CD14-positive monocyte (primary cell): ENCODE results near the gene ZNF672. TPM values are rescaled to one million over a fixed set of nuclear protein-coding genes. Genes with fewer than 3 reads are reported as not detected.

Experiments used
- DNase-seq, 3 donors: peaks; one replicate each; pipeline ENCODE4 v3.0.0-alpha.2; 2011 to 2022
- H2AFZ ChIP-seq: 2 replicates; pipeline ENCODE4 v1.6.0; 2012; ENCODE audit warnings: mild to moderate bottlenecking, low read depth, low read length, inconsistent platforms; ENCODE audit not compliant: insufficient read depth, poor library complexity, severe bottlenecking
- H3K27ac ChIP-seq, 2 donors: 1 replicate in 1 of 2; 2 replicates in 1 of 2; pipeline ENCODE4 v1.5.1; 2012 to 2013; ENCODE audit warnings: low read length in 2 of 2, control low read depth in 1 of 2, inconsistent platforms in 1 of 2, low read depth in 1 of 2, mild to moderate bottlenecking in 1 of 2
- H3K27me3 ChIP-seq, 2 donors: one replicate each; pipeline versions ENCODE4 v1.6.0 to v1.6.1; 2011 to 2013; ENCODE audit warnings: low read length in 2 of 2; ENCODE audit not compliant: control insufficient read depth in 2 of 2, insufficient read depth in 2 of 2
- H3K36me3 ChIP-seq, 2 donors: replicated peaks in 1 of 2; 1 replicate in 1 of 2; 2 replicates in 1 of 2; pipeline versions ENCODE4 v1.5.1 to v1.6.1; 2012 to 2013; ENCODE audit warnings: low read length in 2 of 2, control low read depth in 1 of 2, inconsistent platforms in 1 of 2, mild to moderate bottlenecking in 1 of 2; ENCODE audit not compliant: insufficient read depth in 2 of 2, control insufficient read depth in 1 of 2
- H3K4me1 ChIP-seq, 2 donors: 1 replicate in 1 of 2; 2 replicates in 1 of 2; pipeline versions ENCODE4 v1.5.1 to v1.6.1; 2012 to 2013; ENCODE audit warnings: low read length in 2 of 2, control low read depth in 1 of 2, inconsistent platforms in 1 of 2, mild to moderate bottlenecking in 1 of 2, moderate library complexity in 1 of 2; ENCODE audit not compliant: insufficient read depth in 2 of 2, control insufficient read depth in 1 of 2
- H3K4me2 ChIP-seq: replicated peaks from 2 replicates; pipeline ENCODE3; 2012; ENCODE audit warnings: low read length, moderate library complexity, mild to moderate bottlenecking; ENCODE audit not compliant: poor library complexity, severe bottlenecking; ENCODE audit errors: extremely low read depth
- H3K4me3 ChIP-seq, 3 experiments: fragments of 200-600 bp in 1 of 3; sonication (generic) in 1 of 3; replicated peaks in 1 of 3; 1 replicate in 2 of 3; 2 replicates in 1 of 3; pipeline ENCODE4 v1.5.1; 2011 to 2013; ENCODE audit warnings: low read length in 3 of 3, mild to moderate bottlenecking in 3 of 3, control low read depth in 2 of 3, low read depth in 2 of 3, inconsistent platforms in 1 of 3, moderate library complexity in 1 of 3
- H3K79me2 ChIP-seq: 2 replicates; pipeline ENCODE4 v1.6.0; 2012; ENCODE audit warnings: mild to moderate bottlenecking, control low read depth, inconsistent platforms, low read length, moderate library complexity; ENCODE audit not compliant: insufficient read depth
- H3K9ac ChIP-seq: 2 replicates; pipeline ENCODE4 v1.6.0; 2017; ENCODE audit warnings: low read length, mild to moderate bottlenecking; ENCODE audit not compliant: insufficient read depth, poor library complexity, severe bottlenecking
- H3K9me3 ChIP-seq, 2 donors: replicated peaks in 1 of 2; 1 replicate in 1 of 2; 2 replicates in 1 of 2; pipeline versions ENCODE4 v1.5.1 to v1.6.1; 2012 to 2013; ENCODE audit warnings: low read length in 2 of 2, control low read depth in 1 of 2; ENCODE audit not compliant: control insufficient read depth in 1 of 2, insufficient read depth in 1 of 2
- H4K20me1 ChIP-seq: 2 replicates; pipeline ENCODE4 v1.6.0; 2012; ENCODE audit warnings: mild to moderate bottlenecking, low read length, control low read depth, moderate library complexity; ENCODE audit not compliant: insufficient read depth
- H3K27ac Mint-ChIP-seq, 7 donors: one replicate each; pipeline ENCODE4 v1.8.0; 2020; ENCODE audit warnings: mild to moderate bottlenecking in 7 of 7, mixed read lengths in 7 of 7, moderate library complexity in 6 of 7, inconsistent platforms in 2 of 7
- H3K27me3 Mint-ChIP-seq, 3 donors: one replicate each; pipeline ENCODE4 v1.8.0; 2021 to 2022; ENCODE audit warnings: low read depth in 3 of 3, mild to moderate bottlenecking in 3 of 3, mixed read lengths in 3 of 3, moderate library complexity in 3 of 3, inconsistent platforms in 1 of 3
- H3K36me3 Mint-ChIP-seq, 2 donors: one replicate each; pipeline ENCODE4 v1.8.0; 2020; ENCODE audit warnings: mixed read lengths in 2 of 2, inconsistent platforms in 1 of 2, mild to moderate bottlenecking in 1 of 2
- H3K4me1 Mint-ChIP-seq: one replicate; pipeline ENCODE4 v1.8.0; 2020; ENCODE audit warnings: mild to moderate bottlenecking, mixed read lengths
- H3K4me3 Mint-ChIP-seq, 2 donors: one replicate each; pipeline ENCODE4 v1.8.0; 2020; ENCODE audit warnings: mild to moderate bottlenecking in 2 of 2, mixed read lengths in 2 of 2, moderate library complexity in 1 of 2
- H3K9me3 Mint-ChIP-seq, 7 donors: one replicate each; pipeline ENCODE4 v1.8.0; 2020 to 2022; ENCODE audit warnings: mixed read lengths in 7 of 7, mild to moderate bottlenecking in 6 of 7, moderate library complexity in 6 of 7, inconsistent platforms in 2 of 7
- WGBS: methylation state at CpG from one replicate; pipeline ENCODE4 v1.1.5; 2013; ENCODE audit warnings: missing lambda C conversion rate; ENCODE audit not compliant: insufficient coverage; 5-methylcytosine and 5-hydroxymethylcytosine counted together
- intact Hi-C, 2 donors: fragments of 100-400 bp; cut with micrococcal nuclease; formaldehyde crosslinking; loops; one replicate each; pipeline versions ENCODE4 v1.15.0 to v1.15.1; 2023
- polyA plus RNA-seq, 3 donors: library from polyadenylated mRNA; depleted of rRNA in 1 of 3; unstranded in 2 of 3; stranded (reverse) in 1 of 3; fragments of 300-500 nt in 2 of 3; fragments of >200 nt in 1 of 3; fragmentation: Illumina TruSeq in 2 of 3; gene quantifications; 1 replicate in 2 of 3; 2 replicates in 1 of 3; pipeline ENCODE4 v1.2.3, GENCODE V29; 2012 to 2021
- TF ChIP-seq, protein P1 (sequence below): fragments of 200-600 bp; IDR thresholded peaks from one replicate; pipeline ENCODE4 v1.8.0; 2022; ENCODE audit warnings: antibody characterized with exemption, mild to moderate bottlenecking

The ZNF672 gene
- polyA plus RNA-seq, 3 donors: 21.2 to 23.9 (median 23.4) TPM

DNA sequence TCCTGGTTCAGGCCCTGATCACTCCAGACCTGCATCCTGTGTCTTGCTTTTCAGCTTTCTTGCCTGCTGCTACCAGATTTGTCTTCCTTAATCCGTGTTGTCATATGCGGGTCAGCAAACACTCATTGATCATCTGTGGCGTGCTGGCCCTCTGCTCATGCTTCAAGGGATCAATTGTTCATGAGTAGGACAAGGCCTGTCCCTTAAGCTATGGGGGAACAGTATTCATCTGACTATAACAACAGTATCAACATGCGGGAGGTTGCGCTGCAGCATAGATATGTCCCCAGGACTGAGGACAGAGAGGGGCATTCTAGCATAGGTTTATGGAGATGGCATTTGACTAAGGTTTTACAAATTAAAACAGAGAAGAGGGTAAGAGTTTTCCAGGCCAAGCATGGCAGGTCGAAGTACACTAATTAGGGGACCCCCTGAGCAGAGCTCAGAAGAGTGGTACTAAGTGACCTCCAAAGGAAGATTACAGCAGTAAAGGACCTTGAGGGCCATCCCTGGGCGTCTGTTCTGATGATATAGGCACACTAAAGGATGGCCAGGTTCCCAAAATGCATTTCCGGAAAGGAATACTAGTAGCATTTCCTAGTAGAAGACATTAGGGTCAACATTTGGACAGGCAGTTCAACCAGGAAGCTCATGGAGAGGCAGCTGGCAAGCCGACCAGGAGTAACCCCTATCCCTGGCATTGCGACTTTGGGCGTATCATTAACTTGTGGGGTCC is 811 bp upstream of the ZNF672 start:
- intact Hi-C loops: no loop called here
- peaks cover 0 to 2% (median 0%) of the 10 kb centered on the region in 7 donors for H3K9me3 Mint-ChIP-seq
- 39% methylated on average over 7 of the region's 11 CpGs for WGBS
- H3K4me1 Mint-ChIP-seq: peaks cover 21% of the 10 kb centered on the region
- no peaks in the 10 kb centered on the region for H3K27me3 Mint-ChIP-seq
- Histone ChIP-seq H3K9ac (peak overlapping the region; percentile 99), H4K20me1 (peaks cover under 1% of the 10 kb centered on the region), H3K36me3 (peaks cover 0 to 10% of the 10 kb centered on the region in 2 donors), H3K4me2 (peak overlapping the region; percentile 73), H3K9me3 (no peaks in the 10 kb centered on the region), H3K27ac (peak overlapping the region; percentile 98 to 99), H3K79me2 (peaks cover 37% of the 10 kb centered on the region), H2AFZ (peak overlapping the region; percentile 85), H3K27me3 (no peaks in the 10 kb centered on the region), H3K4me1 (peaks cover 27 to 45% of the 10 kb centered on the region in 2 donors), H3K4me3 (peak overlapping the region; percentile 55 to 81 (median 69))
- peak overlapping the region in 2 of 7 donors; percentile 99 to 100 for H3K27ac Mint-ChIP-seq
- H3K4me3 Mint-ChIP-seq: no peak overlapping the region
- TF ChIP-seq, protein P1, sequence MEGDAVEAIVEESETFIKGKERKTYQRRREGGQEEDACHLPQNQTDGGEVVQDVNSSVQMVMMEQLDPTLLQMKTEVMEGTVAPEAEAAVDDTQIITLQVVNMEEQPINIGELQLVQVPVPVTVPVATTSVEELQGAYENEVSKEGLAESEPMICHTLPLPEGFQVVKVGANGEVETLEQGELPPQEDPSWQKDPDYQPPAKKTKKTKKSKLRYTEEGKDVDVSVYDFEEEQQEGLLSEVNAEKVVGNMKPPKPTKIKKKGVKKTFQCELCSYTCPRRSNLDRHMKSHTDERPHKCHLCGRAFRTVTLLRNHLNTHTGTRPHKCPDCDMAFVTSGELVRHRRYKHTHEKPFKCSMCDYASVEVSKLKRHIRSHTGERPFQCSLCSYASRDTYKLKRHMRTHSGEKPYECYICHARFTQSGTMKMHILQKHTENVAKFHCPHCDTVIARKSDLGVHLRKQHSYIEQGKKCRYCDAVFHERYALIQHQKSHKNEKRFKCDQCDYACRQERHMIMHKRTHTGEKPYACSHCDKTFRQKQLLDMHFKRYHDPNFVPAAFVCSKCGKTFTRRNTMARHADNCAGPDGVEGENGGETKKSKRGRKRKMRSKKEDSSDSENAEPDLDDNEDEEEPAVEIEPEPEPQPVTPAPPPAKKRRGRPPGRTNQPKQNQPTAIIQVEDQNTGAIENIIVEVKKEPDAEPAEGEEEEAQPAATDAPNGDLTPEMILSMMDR: no peak
- H3K36me3 Mint-ChIP-seq: peaks cover 2% of the 10 kb centered on the region in 2 donors
- no peak for DNase-seq

DNA sequence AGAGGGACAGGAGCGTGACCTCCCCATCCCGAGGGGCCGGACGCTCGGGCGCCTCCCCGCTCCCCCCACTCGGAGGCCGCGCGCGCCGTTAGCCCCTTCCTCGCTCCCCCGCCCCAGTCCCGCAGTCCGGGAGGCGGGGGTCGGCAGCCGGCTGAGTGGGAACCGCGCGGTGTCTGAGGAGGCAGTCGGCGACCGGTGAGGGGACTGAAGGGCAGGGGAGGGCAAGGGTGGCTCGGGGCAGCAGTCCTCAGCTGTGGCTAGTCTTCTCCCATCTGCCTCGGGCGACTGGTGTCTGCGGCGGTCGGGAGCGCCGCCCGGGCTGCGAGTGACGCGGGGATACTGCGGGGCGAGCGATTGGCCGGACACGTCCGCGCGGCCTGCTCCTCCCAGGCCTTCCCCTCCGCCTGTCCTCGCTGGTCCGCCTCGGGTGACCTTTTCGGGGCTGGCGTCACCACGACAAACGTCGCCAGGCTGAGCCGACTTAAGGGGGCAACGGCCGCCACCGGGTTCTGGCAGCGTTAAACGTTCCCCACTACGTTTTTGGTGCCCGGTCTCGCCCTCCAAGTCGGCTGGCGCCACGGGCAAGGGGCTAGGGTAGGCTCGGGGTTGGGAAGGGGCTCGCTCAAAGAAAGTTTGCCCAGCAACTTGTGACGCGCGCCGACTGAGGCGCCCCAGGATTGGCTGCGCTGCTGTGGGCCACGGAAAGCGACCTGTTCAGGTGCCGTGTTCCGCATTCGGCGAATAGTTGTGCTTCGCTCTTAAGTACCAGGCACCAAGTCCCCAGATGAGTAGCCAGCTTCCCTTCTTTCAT is 538 bp downstream of the ZNF672 start:
- Histone ChIP-seq H3K79me2 (peaks cover 49% of the 10 kb centered on the region), H3K4me1 (peaks cover 27 to 45% of the 10 kb centered on the region in 2 donors), H3K36me3 (peaks cover 5 to 22% of the 10 kb centered on the region in 2 donors), H3K4me3 (peak overlapping the region; percentile 55 to 81 (median 69)), H2AFZ (peak overlapping the region; percentile 70), H3K9ac (peak overlapping the region; percentile 99), H4K20me1 (peaks cover 13% of the 10 kb centered on the region), H3K9me3 (no peaks in the 10 kb centered on the region), H3K27me3 (no peaks in the 10 kb centered on the region), H3K4me2 (peak overlapping the region; percentile 73), H3K27ac (peak overlapping the region; percentile 98 to 99)
- peak overlapping the region in 2 of 7 donors; percentile 99 to 100 for H3K27ac Mint-ChIP-seq
- intact Hi-C loops: loop anchor here (1.0 to 2.0 kb wide), 2 partner anchors 20 to 21 kb away; partner anchors contain the start of gene ZNF692 (in 2 of the 2)
- H3K27me3 Mint-ChIP-seq: no peaks in the 10 kb centered on the region
- under 1% methylated on average over 81 of the region's 82 CpGs for WGBS
- peaks cover 6 to 9% of the 10 kb centered on the region in 2 donors for H3K36me3 Mint-ChIP-seq
- peak; percentile 90 to 96 (median 94) for DNase-seq
- H3K4me1 Mint-ChIP-seq: peaks cover 22% of the 10 kb centered on the region
- no peak overlapping the region for H3K4me3 Mint-ChIP-seq
- TF ChIP-seq, protein P1: no peak
- peaks cover 0 to 2% (median 0%) of the 10 kb centered on the region in 7 donors for H3K9me3 Mint-ChIP-seq
